ENCODE measurements around the gene TTBK2. TPM values are rescaled to one million over a fixed set of nuclear protein-coding genes. Genes with fewer than 3 reads are reported as not detected.

TTBK2 gene
- total RNA-seq, 1 donor from 2014 or later: 20.1 TPM

- peak; percentile 75 for DNase-seq (ENCODE audit: low read depth)
Observed at GRCh38 chr15:42832576-42832975, 88.0 kb downstream of the TTBK2 start.

DNA sequence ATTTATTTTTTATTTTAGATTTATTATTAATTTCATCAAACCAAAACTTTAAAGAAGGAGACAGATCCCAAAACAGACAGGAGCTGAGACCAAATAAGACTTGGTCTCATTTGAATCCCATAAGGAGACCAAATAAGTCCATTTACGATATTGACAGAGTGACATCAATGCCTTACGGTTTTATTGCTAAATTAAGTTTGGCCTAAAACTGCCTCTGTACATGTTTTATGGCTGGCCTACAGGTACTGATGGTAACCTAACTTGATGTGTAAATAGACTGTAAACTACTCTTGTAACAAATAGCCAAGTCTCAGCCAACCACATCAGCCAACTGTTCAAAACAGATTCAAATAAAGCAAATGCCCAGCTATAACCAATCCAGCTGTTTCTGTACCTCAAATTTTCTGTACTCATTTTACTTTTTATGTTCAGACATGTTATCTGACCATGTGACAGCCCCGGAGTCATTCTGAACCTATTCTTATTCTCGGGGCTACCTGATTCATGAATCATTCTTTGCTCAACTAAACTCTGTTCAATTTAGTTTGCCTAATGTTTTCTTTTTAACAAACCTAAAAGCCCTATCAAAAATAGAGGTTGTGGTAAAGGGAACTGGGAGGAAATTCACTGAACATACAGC lies 94.2 kb downstream of the TTBK2 start:
- no peak for TF ChIP-seq CTCF (IDR thresholded peaks at IDR 0.05; ENCODE audit: insufficient read depth, low read length, poor library complexity, severe bottlenecking)
- DNase-seq (ENCODE audit: low read depth): no peak
- H3K27me3 ChIP-seq (ENCODE audit: control insufficient read depth, insufficient read depth, low read length): no peaks in the 10 kb centered on the region

More at GRCh38 chr15:42832576-42832975, 88.0 kb downstream of the TTBK2 start:
- Histone ChIP-seq H3K4me3 (ENCODE audit: low read depth, low read length) (no peak overlapping the region), H3K36me3 (ENCODE audit: control insufficient read depth, insufficient read depth, low read length) (no peaks in the 10 kb centered on the region), H3K27me3 (ENCODE audit: control insufficient read depth, insufficient read depth, low read length) (no peaks in the 10 kb centered on the region)
- no peak for TF ChIP-seq CTCF (IDR thresholded peaks at IDR 0.05; ENCODE audit: insufficient read depth, low read length, poor library complexity, severe bottlenecking)

DNA sequence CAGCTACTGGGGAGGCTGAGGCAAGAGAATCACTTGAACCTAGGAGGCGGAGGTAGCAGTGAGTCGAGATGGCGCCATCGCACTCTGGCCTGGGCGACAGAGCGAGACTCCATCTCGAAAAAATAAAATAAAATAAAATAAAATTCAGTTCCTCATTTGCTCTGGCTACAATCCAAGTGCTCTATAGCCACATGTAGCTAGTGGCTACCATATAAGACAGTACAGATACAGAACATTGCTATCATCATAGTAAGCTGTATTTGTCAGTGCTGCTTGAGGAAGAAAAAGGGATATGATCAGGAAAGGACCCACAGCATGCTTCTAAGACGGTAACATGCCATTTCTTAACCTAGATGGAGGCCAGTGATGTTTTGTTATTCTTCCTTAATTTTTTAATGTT lies 95.0 kb downstream of the TTBK2 start:
- no peak for TF ChIP-seq CTCF (IDR thresholded peaks at IDR 0.05; ENCODE audit: insufficient read depth, low read length, poor library complexity, severe bottlenecking)
- no peak for DNase-seq (ENCODE audit: low read depth)

More for the DNA sequence above, 94.2 kb downstream of the TTBK2 start:
- Histone ChIP-seq H3K4me3 (ENCODE audit: low read depth, low read length) (no peak overlapping the region), H3K36me3 (ENCODE audit: control insufficient read depth, insufficient read depth, low read length) (no peaks in the 10 kb centered on the region)

GRCh38 chr15:42820811-42821210 lies 99.8 kb downstream of the TTBK2 start:
- TF ChIP-seq CTCF (IDR thresholded peaks at IDR 0.05; ENCODE audit: insufficient read depth, low read length, poor library complexity, severe bottlenecking): no peak
- Histone ChIP-seq H3K27me3 (ENCODE audit: control insufficient read depth, insufficient read depth, low read length) (no peaks in the 10 kb centered on the region), H3K4me3 (ENCODE audit: low read depth, low read length) (no peak overlapping the region), H3K36me3 (ENCODE audit: control insufficient read depth, insufficient read depth, low read length) (no peaks in the 10 kb centered on the region)
- no peak for DNase-seq (ENCODE audit: low read depth)

More for the DNA sequence above, 95.0 kb downstream of the TTBK2 start:
- Histone ChIP-seq H3K27me3 (ENCODE audit: control insufficient read depth, insufficient read depth, low read length) (no peaks in the 10 kb centered on the region), H3K36me3 (ENCODE audit: control insufficient read depth, insufficient read depth, low read length) (no peaks in the 10 kb centered on the region), H3K4me3 (ENCODE audit: low read depth, low read length) (no peak overlapping the region)

GRCh38 chr15:42819786-42820185 lies 100.8 kb downstream of the TTBK2 start:
- no peaks in the 10 kb centered on the region for H3K27me3 ChIP-seq (ENCODE audit: control insufficient read depth, insufficient read depth, low read length)
- no peak for DNase-seq (ENCODE audit: low read depth)
- TF ChIP-seq CTCF (IDR thresholded peaks at IDR 0.05; ENCODE audit: insufficient read depth, low read length, poor library complexity, severe bottlenecking): no peak
- no peaks in the 10 kb centered on the region for H3K36me3 ChIP-seq (ENCODE audit: control insufficient read depth, insufficient read depth, low read length)
- no peak overlapping the region for H3K4me3 ChIP-seq (ENCODE audit: low read depth, low read length)

- Histone ChIP-seq H3K36me3 (ENCODE audit: control insufficient read depth, insufficient read depth, low read length) (no peaks in the 10 kb centered on the region), H3K4me3 (ENCODE audit: low read depth, low read length) (no peak overlapping the region), H3K27me3 (ENCODE audit: control insufficient read depth, insufficient read depth, low read length) (no peaks in the 10 kb centered on the region)
- no peak for TF ChIP-seq CTCF (IDR thresholded peaks at IDR 0.05; ENCODE audit: insufficient read depth, low read length, poor library complexity, severe bottlenecking)
- DNase-seq (ENCODE audit: low read depth): no peak
Observed at GRCh38 chr15:42811433-42811832, 109.1 kb downstream of the TTBK2 start.
